GM23338 (cell line): ENCODE results near the gene EXOC6B. TPM values are rescaled to one million over a fixed set of nuclear protein-coding genes. Genes with fewer than 3 reads are reported as not detected.

Source experiments
- ATAC-seq: fragments of 200-7000 bp; cut with Tn5 transposase; 3 replicates; pipeline ENCODE4 v1.9.1; 2020
- DNase-seq: peaks from one replicate; pipeline ENCODE4 v3.0.0-alpha.2; 2015; ENCODE audit warnings: low spot score
- H2AFZ ChIP-seq: fragments of 200-600 bp; sonication (generic); 2 replicates; pipeline ENCODE4 v1.8.0; 2016; ENCODE audit warnings: antibody characterized with exemption, mild to moderate bottlenecking, moderate library complexity
- H3F3A ChIP-seq: fragments of 200-600 bp; sonication (generic); replicated peaks from 2 replicates; pipeline ENCODE4 v1.8.0; 2017; ENCODE audit warnings: antibody characterized with exemption, mixed run types, low read depth
- H3K27ac ChIP-seq: fragments of 200-600 bp; sonication (generic); 2 replicates; pipeline ENCODE4 v1.6.1; 2016; ENCODE audit warnings: low read depth
- H3K27me3 ChIP-seq: fragments of 200-600 bp; sonication (generic); 2 replicates; pipeline ENCODE4 v1.8.0; 2016; ENCODE audit warnings: mild to moderate bottlenecking, mixed run types, moderate library complexity; ENCODE audit not compliant: insufficient read depth
- H3K36me3 ChIP-seq: fragments of 200-600 bp; sonication (generic); 2 replicates; pipeline ENCODE4 v1.8.0; 2016; ENCODE audit warnings: mild to moderate bottlenecking; ENCODE audit not compliant: insufficient read depth
- H3K4me1 ChIP-seq: fragments of 200-600 bp; sonication (generic); 2 replicates; pipeline ENCODE4 v1.8.0; 2016; ENCODE audit warnings: mild to moderate bottlenecking, moderate library complexity; ENCODE audit not compliant: insufficient read depth
- H3K4me2 ChIP-seq: fragments of 200-600 bp; sonication (generic); 2 replicates; pipeline ENCODE4 v1.7.1; 2017; ENCODE audit warnings: mixed run types
- H3K4me3 ChIP-seq: fragments of 200-600 bp; sonication (generic); 2 replicates; pipeline ENCODE4 v1.6.1; 2016; ENCODE audit warnings: mixed run types
- H3K79me2 ChIP-seq: fragments of 200-600 bp; sonication (generic); replicated peaks from 2 replicates; pipeline ENCODE4 v1.8.0; 2017; ENCODE audit warnings: mild to moderate bottlenecking; ENCODE audit not compliant: insufficient read depth
- H3K9me2 ChIP-seq: fragments of 200-600 bp; sonication (generic); 2 replicates; pipeline ENCODE4 v1.8.0; 2017; ENCODE audit not compliant: insufficient read depth
- H4K20me1 ChIP-seq: fragments of 200-600 bp; sonication (generic); replicated peaks from 2 replicates; pipeline ENCODE4 v1.8.0; 2017; ENCODE audit warnings: mild to moderate bottlenecking; ENCODE audit not compliant: insufficient read depth
- H3K27ac Mint-ChIP-seq: 2 replicates; pipeline ENCODE4 v1.8.0; 2020; ENCODE audit warnings: inconsistent platforms, mild to moderate bottlenecking, moderate library complexity, mixed read lengths
- H3K27me3 Mint-ChIP-seq: 3 replicates; pipeline ENCODE4 v1.8.0; 2022; ENCODE audit warnings: low read depth, mild to moderate bottlenecking, moderate library complexity, mixed read lengths, inconsistent platforms; ENCODE audit not compliant: insufficient read depth, poor library complexity
- H3K36me3 Mint-ChIP-seq: 3 replicates; pipeline ENCODE4 v1.8.0; 2021; ENCODE audit warnings: low read depth, mild to moderate bottlenecking, inconsistent platforms, moderate library complexity, mixed read lengths
- H3K4me1 Mint-ChIP-seq: 3 replicates; pipeline ENCODE4 v1.8.0; 2020; ENCODE audit warnings: mild to moderate bottlenecking, inconsistent platforms, mixed read lengths
- H3K4me3 Mint-ChIP-seq: 3 replicates; pipeline ENCODE4 v1.8.0; 2021; ENCODE audit warnings: moderate library complexity, mild to moderate bottlenecking, inconsistent platforms, mixed read lengths
- H3K9me3 Mint-ChIP-seq: 3 replicates; pipeline ENCODE4 v1.8.0; 2020; ENCODE audit warnings: moderate library complexity, mild to moderate bottlenecking, inconsistent platforms, mixed read lengths
- CREB1 ChIP-seq: fragments of 250-450 bp; sonication (Bioruptor Pico); IDR thresholded peaks from 2 replicates; pipeline ENCODE4 v1.5.0; 2020; ENCODE audit warnings: low read depth, mild to moderate bottlenecking, moderate library complexity
- EZH2 ChIP-seq: fragments of 200-600 bp; sonication (generic); IDR thresholded peaks from one replicate; pipeline ENCODE4 v1.8.0; 2017; ENCODE audit warnings: antibody characterized with exemption, mild to moderate bottlenecking, low read depth; ENCODE audit not compliant: unreplicated experiment
- EZH2phosphoT487 ChIP-seq: fragments of 200-600 bp; sonication (generic); IDR thresholded peaks from one replicate; pipeline ENCODE4 v1.8.1; 2018; ENCODE audit warnings: antibody characterized with exemption; ENCODE audit not compliant: unreplicated experiment
- JUNB ChIP-seq: IDR thresholded peaks from one replicate; pipeline ENCODE4 v1.6.1; 2016; ENCODE audit warnings: antibody characterized with exemption; ENCODE audit not compliant: unreplicated experiment
- NANOG ChIP-seq: IDR thresholded peaks from 2 replicates; pipeline ENCODE4 v1.6.1; 2016; ENCODE audit warnings: antibody characterized with exemption, borderline replicate concordance
- POLR2AphosphoS5 ChIP-seq: IDR thresholded peaks from 2 replicates; pipeline ENCODE4 v1.6.1; 2016; ENCODE audit warnings: antibody characterized with exemption, low read depth
- STAT1 ChIP-seq: IDR thresholded peaks from one replicate; pipeline ENCODE4 v1.6.1; 2016; ENCODE audit warnings: antibody characterized with exemption; ENCODE audit not compliant: unreplicated experiment
- ZNF114 ChIP-seq: fragments of 250-450 bp; sonication (Bioruptor Pico); IDR thresholded peaks from 2 replicates; pipeline ENCODE4 v1.5.0; 2020; ENCODE audit warnings: mild to moderate bottlenecking, moderate library complexity
- ZNF331 ChIP-seq: fragments of 250-450 bp; sonication (Bioruptor Pico); IDR thresholded peaks from 2 replicates; pipeline ENCODE4 v1.5.0; 2020; ENCODE audit warnings: low read depth, mild to moderate bottlenecking, moderate library complexity
- polyA plus RNA-seq: library from polyadenylated mRNA; unstranded; fragments of >200 nt; fragmentation: Nextera tagmentation; extraction: Ambion mirVana; gene quantifications from 2 replicates; pipeline ENCODE4 v1.2.1, GENCODE V29; 2016
- total RNA-seq: library from RNA; depleted of rRNA; stranded (reverse); fragments of >200 nt; shearing (Covaris generic); gene quantifications from 2 replicates; pipeline ENCODE4 v1.2.3, GENCODE V29; 2014
- TF ChIP-seq, protein P1 (sequence below), 2 experiments: fragments of 200-600 bp in 1 of 2; sonication (generic) in 1 of 2; conservative IDR thresholded peaks; 2 replicates each; pipeline versions ENCODE4 v1.5.1 to v1.6.1; 2016 to 2017; ENCODE audit warnings: antibody characterized with exemption in 2 of 2, low read depth in 2 of 2, mild to moderate bottlenecking in 2 of 2, moderate library complexity in 1 of 2
- TF ChIP-seq, protein P2 (sequence below): IDR thresholded peaks from one replicate; pipeline ENCODE4 v1.6.1; 2018; ENCODE audit warnings: antibody characterized with exemption; ENCODE audit not compliant: unreplicated experiment
- TF ChIP-seq, protein P3 (sequence below): IDR thresholded peaks from 2 replicates; pipeline ENCODE4 v1.6.1; 2016; ENCODE audit warnings: antibody characterized with exemption
- TF ChIP-seq, protein P4 (sequence below): fragments of 250-450 bp; sonication (Bioruptor Pico); IDR thresholded peaks from 2 replicates; pipeline ENCODE4 v1.5.0; 2020; ENCODE audit warnings: mild to moderate bottlenecking, moderate library complexity

The EXOC6B gene
- total and polyA plus RNA-seq, 2 experiments from 2014 or later, result 7.2 to 45.9 TPM

DNA sequence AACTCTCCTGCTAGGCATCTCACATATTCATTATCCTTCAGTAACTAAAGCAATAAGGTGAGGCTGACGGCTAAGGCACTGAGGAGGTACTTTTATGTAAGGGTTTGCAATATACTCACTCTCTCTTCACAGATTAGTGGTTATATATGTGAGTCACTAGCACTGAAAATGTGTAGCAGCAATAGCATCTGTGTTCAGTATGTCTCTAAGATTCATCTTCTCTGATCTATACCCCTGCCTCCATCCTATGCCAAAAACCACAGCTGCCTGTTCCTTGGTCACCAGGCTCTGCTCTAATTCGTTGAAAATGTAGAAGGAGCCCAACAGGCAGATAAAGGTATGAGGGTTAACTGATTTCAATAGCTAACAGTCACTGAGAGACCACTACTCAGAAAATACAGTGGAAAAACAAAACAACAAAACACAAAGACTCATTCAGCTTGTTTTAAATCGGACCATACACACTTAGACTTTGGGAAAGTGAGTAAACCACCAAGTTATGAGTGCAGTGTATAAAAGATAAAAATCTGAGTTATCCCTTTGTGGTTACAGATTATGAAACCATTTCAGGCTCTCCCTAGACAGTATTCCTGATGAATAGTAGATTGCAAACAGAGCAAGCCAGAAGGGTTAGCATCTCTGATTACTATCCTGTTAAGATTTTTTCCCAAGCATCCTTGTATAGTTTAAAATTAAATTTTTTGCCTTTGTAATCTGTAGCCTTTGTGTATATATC is 602.8 kb downstream of the EXOC6B start:
- H3K27ac Mint-ChIP-seq, result no peak overlapping the region
- peaks cover 11% of the 10 kb centered on the region; the same call in 2 of the 3 replicates for H3K4me1 Mint-ChIP-seq
- Histone ChIP-seq H3K36me3 (no peaks in the 10 kb centered on the region), H3K27me3 (no peaks in the 10 kb centered on the region), H4K20me1 (no peaks in the 10 kb centered on the region), H3K27ac (no peak overlapping the region), H2AFZ (no peak overlapping the region), H3F3A (no peaks in the 10 kb centered on the region), H3K9me2 (no peaks in the 10 kb centered on the region), H3K4me1 (peaks cover 6% of the 10 kb centered on the region), H3K79me2 (no peaks in the 10 kb centered on the region), H3K4me3 (no peak overlapping the region), H3K4me2 (no peak overlapping the region)
- TF ChIP-seq NANOG, result no peak
- TF ChIP-seq EZH2phosphoT487, result no peak
- TF ChIP-seq CREB1, result no peak
- TF ChIP-seq, protein P1, sequence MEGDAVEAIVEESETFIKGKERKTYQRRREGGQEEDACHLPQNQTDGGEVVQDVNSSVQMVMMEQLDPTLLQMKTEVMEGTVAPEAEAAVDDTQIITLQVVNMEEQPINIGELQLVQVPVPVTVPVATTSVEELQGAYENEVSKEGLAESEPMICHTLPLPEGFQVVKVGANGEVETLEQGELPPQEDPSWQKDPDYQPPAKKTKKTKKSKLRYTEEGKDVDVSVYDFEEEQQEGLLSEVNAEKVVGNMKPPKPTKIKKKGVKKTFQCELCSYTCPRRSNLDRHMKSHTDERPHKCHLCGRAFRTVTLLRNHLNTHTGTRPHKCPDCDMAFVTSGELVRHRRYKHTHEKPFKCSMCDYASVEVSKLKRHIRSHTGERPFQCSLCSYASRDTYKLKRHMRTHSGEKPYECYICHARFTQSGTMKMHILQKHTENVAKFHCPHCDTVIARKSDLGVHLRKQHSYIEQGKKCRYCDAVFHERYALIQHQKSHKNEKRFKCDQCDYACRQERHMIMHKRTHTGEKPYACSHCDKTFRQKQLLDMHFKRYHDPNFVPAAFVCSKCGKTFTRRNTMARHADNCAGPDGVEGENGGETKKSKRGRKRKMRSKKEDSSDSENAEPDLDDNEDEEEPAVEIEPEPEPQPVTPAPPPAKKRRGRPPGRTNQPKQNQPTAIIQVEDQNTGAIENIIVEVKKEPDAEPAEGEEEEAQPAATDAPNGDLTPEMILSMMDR (conservative IDR thresholded peaks at IDR 0.05; ENCODE audit: low read depth in 2 of 2), result no peak
- TF ChIP-seq ZNF331 (CRISPR knock-in tag), result no peak
- TF ChIP-seq POLR2AphosphoS5, result no peak
- TF ChIP-seq STAT1, result no peak
- no peak for TF ChIP-seq JUNB
- TF ChIP-seq, protein P2, sequence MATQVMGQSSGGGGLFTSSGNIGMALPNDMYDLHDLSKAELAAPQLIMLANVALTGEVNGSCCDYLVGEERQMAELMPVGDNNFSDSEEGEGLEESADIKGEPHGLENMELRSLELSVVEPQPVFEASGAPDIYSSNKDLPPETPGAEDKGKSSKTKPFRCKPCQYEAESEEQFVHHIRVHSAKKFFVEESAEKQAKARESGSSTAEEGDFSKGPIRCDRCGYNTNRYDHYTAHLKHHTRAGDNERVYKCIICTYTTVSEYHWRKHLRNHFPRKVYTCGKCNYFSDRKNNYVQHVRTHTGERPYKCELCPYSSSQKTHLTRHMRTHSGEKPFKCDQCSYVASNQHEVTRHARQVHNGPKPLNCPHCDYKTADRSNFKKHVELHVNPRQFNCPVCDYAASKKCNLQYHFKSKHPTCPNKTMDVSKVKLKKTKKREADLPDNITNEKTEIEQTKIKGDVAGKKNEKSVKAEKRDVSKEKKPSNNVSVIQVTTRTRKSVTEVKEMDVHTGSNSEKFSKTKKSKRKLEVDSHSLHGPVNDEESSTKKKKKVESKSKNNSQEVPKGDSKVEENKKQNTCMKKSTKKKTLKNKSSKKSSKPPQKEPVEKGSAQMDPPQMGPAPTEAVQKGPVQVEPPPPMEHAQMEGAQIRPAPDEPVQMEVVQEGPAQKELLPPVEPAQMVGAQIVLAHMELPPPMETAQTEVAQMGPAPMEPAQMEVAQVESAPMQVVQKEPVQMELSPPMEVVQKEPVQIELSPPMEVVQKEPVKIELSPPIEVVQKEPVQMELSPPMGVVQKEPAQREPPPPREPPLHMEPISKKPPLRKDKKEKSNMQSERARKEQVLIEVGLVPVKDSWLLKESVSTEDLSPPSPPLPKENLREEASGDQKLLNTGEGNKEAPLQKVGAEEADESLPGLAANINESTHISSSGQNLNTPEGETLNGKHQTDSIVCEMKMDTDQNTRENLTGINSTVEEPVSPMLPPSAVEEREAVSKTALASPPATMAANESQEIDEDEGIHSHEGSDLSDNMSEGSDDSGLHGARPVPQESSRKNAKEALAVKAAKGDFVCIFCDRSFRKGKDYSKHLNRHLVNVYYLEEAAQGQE, result no peak
- TF ChIP-seq, protein P3, sequence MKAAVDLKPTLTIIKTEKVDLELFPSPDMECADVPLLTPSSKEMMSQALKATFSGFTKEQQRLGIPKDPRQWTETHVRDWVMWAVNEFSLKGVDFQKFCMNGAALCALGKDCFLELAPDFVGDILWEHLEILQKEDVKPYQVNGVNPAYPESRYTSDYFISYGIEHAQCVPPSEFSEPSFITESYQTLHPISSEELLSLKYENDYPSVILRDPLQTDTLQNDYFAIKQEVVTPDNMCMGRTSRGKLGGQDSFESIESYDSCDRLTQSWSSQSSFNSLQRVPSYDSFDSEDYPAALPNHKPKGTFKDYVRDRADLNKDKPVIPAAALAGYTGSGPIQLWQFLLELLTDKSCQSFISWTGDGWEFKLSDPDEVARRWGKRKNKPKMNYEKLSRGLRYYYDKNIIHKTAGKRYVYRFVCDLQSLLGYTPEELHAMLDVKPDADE, result no peak
- TF ChIP-seq ZNF114 (CRISPR knock-in tag), result no peak
- TF ChIP-seq, protein P4, sequence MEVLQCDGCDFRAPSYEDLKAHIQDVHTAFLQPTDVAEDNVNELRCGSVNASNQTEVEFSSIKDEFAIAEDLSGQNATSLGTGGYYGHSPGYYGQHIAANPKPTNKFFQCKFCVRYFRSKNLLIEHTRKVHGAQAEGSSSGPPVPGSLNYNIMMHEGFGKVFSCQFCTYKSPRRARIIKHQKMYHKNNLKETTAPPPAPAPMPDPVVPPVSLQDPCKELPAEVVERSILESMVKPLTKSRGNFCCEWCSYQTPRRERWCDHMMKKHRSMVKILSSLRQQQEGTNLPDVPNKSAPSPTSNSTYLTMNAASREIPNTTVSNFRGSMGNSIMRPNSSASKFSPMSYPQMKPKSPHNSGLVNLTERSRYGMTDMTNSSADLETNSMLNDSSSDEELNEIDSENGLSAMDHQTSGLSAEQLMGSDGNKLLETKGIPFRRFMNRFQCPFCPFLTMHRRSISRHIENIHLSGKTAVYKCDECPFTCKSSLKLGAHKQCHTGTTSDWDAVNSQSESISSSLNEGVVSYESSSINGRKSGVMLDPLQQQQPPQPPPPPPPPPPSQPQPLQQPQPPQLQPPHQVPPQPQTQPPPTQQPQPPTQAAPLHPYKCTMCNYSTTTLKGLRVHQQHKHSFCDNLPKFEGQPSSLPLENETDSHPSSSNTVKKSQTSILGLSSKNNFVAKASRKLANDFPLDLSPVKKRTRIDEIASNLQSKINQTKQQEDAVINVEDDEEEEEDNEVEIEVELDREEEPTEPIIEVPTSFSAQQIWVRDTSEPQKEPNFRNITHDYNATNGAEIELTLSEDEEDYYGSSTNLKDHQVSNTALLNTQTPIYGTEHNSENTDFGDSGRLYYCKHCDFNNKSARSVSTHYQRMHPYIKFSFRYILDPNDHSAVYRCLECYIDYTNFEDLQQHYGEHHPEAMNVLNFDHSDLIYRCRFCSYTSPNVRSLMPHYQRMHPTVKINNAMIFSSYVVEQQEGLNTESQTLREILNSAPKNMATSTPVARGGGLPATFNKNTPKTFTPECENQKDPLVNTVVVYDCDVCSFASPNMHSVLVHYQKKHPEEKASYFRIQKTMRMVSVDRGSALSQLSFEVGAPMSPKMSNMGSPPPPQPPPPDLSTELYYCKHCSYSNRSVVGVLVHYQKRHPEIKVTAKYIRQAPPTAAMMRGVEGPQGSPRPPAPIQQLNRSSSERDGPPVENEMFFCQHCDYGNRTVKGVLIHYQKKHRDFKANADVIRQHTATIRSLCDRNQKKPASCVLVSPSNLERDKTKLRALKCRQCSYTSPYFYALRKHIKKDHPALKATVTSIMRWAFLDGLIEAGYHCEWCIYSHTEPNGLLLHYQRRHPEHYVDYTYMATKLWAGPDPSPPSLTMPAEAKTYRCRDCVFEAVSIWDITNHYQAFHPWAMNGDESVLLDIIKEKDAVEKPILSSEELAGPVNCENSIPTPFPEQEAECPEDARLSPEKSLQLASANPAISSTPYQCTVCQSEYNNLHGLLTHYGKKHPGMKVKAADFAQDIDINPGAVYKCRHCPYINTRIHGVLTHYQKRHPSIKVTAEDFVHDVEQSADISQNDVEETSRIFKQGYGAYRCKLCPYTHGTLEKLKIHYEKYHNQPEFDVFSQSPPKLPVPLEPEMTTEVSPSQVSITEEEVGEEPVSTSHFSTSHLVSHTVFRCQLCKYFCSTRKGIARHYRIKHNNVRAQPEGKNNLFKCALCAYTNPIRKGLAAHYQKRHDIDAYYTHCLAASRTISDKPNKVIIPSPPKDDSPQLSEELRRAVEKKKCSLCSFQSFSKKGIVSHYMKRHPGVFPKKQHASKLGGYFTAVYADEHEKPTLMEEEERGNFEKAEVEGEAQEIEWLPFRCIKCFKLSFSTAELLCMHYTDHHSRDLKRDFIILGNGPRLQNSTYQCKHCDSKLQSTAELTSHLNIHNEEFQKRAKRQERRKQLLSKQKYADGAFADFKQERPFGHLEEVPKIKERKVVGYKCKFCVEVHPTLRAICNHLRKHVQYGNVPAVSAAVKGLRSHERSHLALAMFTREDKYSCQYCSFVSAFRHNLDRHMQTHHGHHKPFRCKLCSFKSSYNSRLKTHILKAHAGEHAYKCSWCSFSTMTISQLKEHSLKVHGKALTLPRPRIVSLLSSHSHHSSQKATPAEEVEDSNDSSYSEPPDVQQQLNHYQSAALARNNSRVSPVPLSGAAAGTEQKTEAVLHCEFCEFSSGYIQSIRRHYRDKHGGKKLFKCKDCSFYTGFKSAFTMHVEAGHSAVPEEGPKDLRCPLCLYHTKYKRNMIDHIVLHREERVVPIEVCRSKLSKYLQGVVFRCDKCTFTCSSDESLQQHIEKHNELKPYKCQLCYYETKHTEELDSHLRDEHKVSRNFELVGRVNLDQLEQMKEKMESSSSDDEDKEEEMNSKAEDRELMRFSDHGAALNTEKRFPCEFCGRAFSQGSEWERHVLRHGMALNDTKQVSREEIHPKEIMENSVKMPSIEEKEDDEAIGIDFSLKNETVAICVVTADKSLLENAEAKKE (CRISPR knock-in tag), result no peak
- no peak for TF ChIP-seq EZH2
- ATAC-seq (no peak), DNase-seq (no peak)
- H3K4me3 Mint-ChIP-seq, result no peak overlapping the region
- peaks cover 4% of the 10 kb centered on the region; the same call in 2 of the 3 replicates for H3K36me3 Mint-ChIP-seq
- no peaks in the 10 kb centered on the region for H3K27me3 Mint-ChIP-seq
- no peaks in the 10 kb centered on the region for H3K9me3 Mint-ChIP-seq
